Loucy (cell line): ENCODE results near the gene STPG2.

Experiments used
- H2AFZ ChIP-seq: fragments of 200-600 bp; sonication (generic); 2 replicates; pipeline ENCODE4 v1.6.0; 2016; ENCODE audit warnings: antibody characterized with exemption, mild to moderate bottlenecking, low read length, moderate library complexity
- H3F3A ChIP-seq: fragments of 200-600 bp; 2 replicates; pipeline ENCODE4 v1.6.0; 2016; ENCODE audit warnings: antibody characterized with exemption, low read depth, mild to moderate bottlenecking
- H3K27me3 ChIP-seq: fragments of 200-600 bp; sonication (generic); 2 replicates; pipeline ENCODE4 v1.6.1; 2014; ENCODE audit warnings: low read length, mild to moderate bottlenecking; ENCODE audit not compliant: insufficient read depth, poor library complexity, severe bottlenecking
- H3K36me3 ChIP-seq: fragments of 200-600 bp; sonication (generic); 2 replicates; pipeline ENCODE4 v1.6.1; 2016; ENCODE audit warnings: low read length; ENCODE audit not compliant: insufficient read depth
- H3K4me1 ChIP-seq: fragments of 200-600 bp; sonication (generic); 2 replicates; pipeline ENCODE4 v1.5.1; 2014; ENCODE audit warnings: low read length, mild to moderate bottlenecking; ENCODE audit not compliant: insufficient read depth, poor library complexity, severe bottlenecking
- H3K4me2 ChIP-seq: fragments of 200-600 bp; sonication (generic); 2 replicates; pipeline ENCODE4 v1.6.0; 2014; ENCODE audit warnings: antibody characterized with exemption, low read length, low read depth, mild to moderate bottlenecking; ENCODE audit not compliant: poor library complexity, severe bottlenecking
- H3K4me3 ChIP-seq: fragments of 200-600 bp; sonication (generic); 2 replicates; pipeline ENCODE4 v1.5.1; 2014; ENCODE audit warnings: low read length, mild to moderate bottlenecking, mixed read lengths; ENCODE audit not compliant: poor library complexity, severe bottlenecking
- H3K79me2 ChIP-seq: fragments of 200-600 bp; sonication (generic); 2 replicates; pipeline ENCODE4 v1.6.1; 2014; ENCODE audit warnings: low read length; ENCODE audit not compliant: insufficient read depth
- H3K9ac ChIP-seq: fragments of 200-600 bp; sonication (generic); 2 replicates; pipeline ENCODE4 v1.6.0; 2014; ENCODE audit warnings: mild to moderate bottlenecking, low read depth, low read length, moderate library complexity; ENCODE audit not compliant: poor library complexity, severe bottlenecking
- H3K9me2 ChIP-seq: fragments of 200-600 bp; sonication (generic); replicated peaks from 2 replicates; pipeline ENCODE4 v1.6.1; 2016; ENCODE audit warnings: low read depth, low read length, mixed read lengths
- H3K9me3 ChIP-seq: fragments of 200-600 bp; sonication (generic); 2 replicates; pipeline ENCODE4 v1.6.1; 2014; ENCODE audit warnings: mild to moderate bottlenecking, antibody characterized with exemption, low read length, low read depth; ENCODE audit not compliant: insufficient read depth
- H4K20me1 ChIP-seq: fragments of 200-600 bp; sonication (generic); 2 replicates; pipeline ENCODE4 v1.6.0; 2014; ENCODE audit warnings: antibody characterized with exemption, low read length, mild to moderate bottlenecking; ENCODE audit not compliant: insufficient read depth, poor library complexity, severe bottlenecking
- CTCF ChIP-seq: fragments of 200-600 bp; sonication (generic); conservative IDR thresholded peaks from 2 replicates; pipeline ENCODE4 v1.5.1; 2014; ENCODE audit warnings: mild to moderate bottlenecking, antibody characterized with exemption, low read length
- EZH2phosphoT487 ChIP-seq: fragments of 200-600 bp; IDR thresholded peaks from 2 replicates; pipeline ENCODE4 v1.6.1; 2018; ENCODE audit warnings: antibody characterized with exemption, mild to moderate bottlenecking, moderate library complexity, borderline replicate concordance

Gene STPG2

GRCh38 chr4:98101988-98102387 lies 41.3 kb downstream of the STPG2 start:
- H3K9me3 ChIP-seq, result no peaks in the 10 kb centered on the region
- no peaks in the 10 kb centered on the region for H3F3A ChIP-seq
- no peaks in the 10 kb centered on the region for H3K79me2 ChIP-seq
- H3K4me1 ChIP-seq, result no peaks in the 10 kb centered on the region
- H3K36me3 ChIP-seq, result no peaks in the 10 kb centered on the region
- H3K27me3 ChIP-seq, result no peaks in the 10 kb centered on the region
- H3K4me2 ChIP-seq, result no peak overlapping the region
- TF ChIP-seq CTCF (no peak), EZH2phosphoT487 (no peak)
- H3K9me2 ChIP-seq, result no peaks in the 10 kb centered on the region
- H3K4me3 ChIP-seq, result no peak overlapping the region
- H3K9ac ChIP-seq, result no peak overlapping the region
- no peaks in the 10 kb centered on the region for H4K20me1 ChIP-seq
- H2AFZ ChIP-seq, result no peak overlapping the region

- Histone ChIP-seq H3K4me3 (no peak overlapping the region), H3K4me2 (no peak overlapping the region)
These were observed 44.5 kb downstream of the STPG2 start for GRCh38 chr4:98098764-98099163.

GRCh38 chr4:98094118-98094517 lies 49.2 kb downstream of the STPG2 start:
- no peak overlapping the region for H2AFZ ChIP-seq
- H3K9ac ChIP-seq, result no peak overlapping the region
- H4K20me1 ChIP-seq, result no peaks in the 10 kb centered on the region
- no peaks in the 10 kb centered on the region for H3K4me1 ChIP-seq
- TF ChIP-seq CTCF (no peak), EZH2phosphoT487 (no peak)
- H3K36me3 ChIP-seq, result no peaks in the 10 kb centered on the region
- no peaks in the 10 kb centered on the region for H3K9me3 ChIP-seq
- no peaks in the 10 kb centered on the region for H3F3A ChIP-seq
- H3K4me3 ChIP-seq, result no peak overlapping the region
- no peaks in the 10 kb centered on the region for H3K79me2 ChIP-seq
- no peak overlapping the region for H3K4me2 ChIP-seq
- no peaks in the 10 kb centered on the region for H3K9me2 ChIP-seq
- H3K27me3 ChIP-seq, result no peaks in the 10 kb centered on the region

More at GRCh38 chr4:98098764-98099163, 44.5 kb downstream of the STPG2 start:
- Histone ChIP-seq H2AFZ (no peak overlapping the region), H3K27me3 (no peaks in the 10 kb centered on the region), H3K9ac (no peak overlapping the region), H3K4me1 (no peaks in the 10 kb centered on the region), H3K79me2 (no peaks in the 10 kb centered on the region), H3K9me3 (no peaks in the 10 kb centered on the region), H3F3A (no peaks in the 10 kb centered on the region), H3K9me2 (no peaks in the 10 kb centered on the region), H3K36me3 (no peaks in the 10 kb centered on the region), H4K20me1 (no peaks in the 10 kb centered on the region)
- TF ChIP-seq EZH2phosphoT487 (no peak), CTCF (no peak)
